Thyroid gland (tissue), 4 donors: ENCODE data around the gene ABCC3.

Source experiments
- CTCF ChIP-seq, 6 experiments: fragments of 200-600 bp in 3 of 6; fragments of 450-650 bp in 3 of 6; sonication (generic) in 3 of 6; IDR thresholded peaks; one replicate each; pipeline ENCODE4 v1.5.1; 2016 to 2019; ENCODE audit warnings: antibody characterized with exemption in 6 of 6, mild to moderate bottlenecking in 2 of 6, inconsistent platforms in 1 of 6, moderate library complexity in 1 of 6
- POLR2A ChIP-seq, 2 donors: fragments of 450-650 bp; IDR thresholded peaks; one replicate each; pipeline ENCODE4 v1.6.1; 2017; ENCODE audit warnings: antibody characterized with exemption in 2 of 2, mild to moderate bottlenecking in 2 of 2, moderate library complexity in 1 of 2

DNA sequence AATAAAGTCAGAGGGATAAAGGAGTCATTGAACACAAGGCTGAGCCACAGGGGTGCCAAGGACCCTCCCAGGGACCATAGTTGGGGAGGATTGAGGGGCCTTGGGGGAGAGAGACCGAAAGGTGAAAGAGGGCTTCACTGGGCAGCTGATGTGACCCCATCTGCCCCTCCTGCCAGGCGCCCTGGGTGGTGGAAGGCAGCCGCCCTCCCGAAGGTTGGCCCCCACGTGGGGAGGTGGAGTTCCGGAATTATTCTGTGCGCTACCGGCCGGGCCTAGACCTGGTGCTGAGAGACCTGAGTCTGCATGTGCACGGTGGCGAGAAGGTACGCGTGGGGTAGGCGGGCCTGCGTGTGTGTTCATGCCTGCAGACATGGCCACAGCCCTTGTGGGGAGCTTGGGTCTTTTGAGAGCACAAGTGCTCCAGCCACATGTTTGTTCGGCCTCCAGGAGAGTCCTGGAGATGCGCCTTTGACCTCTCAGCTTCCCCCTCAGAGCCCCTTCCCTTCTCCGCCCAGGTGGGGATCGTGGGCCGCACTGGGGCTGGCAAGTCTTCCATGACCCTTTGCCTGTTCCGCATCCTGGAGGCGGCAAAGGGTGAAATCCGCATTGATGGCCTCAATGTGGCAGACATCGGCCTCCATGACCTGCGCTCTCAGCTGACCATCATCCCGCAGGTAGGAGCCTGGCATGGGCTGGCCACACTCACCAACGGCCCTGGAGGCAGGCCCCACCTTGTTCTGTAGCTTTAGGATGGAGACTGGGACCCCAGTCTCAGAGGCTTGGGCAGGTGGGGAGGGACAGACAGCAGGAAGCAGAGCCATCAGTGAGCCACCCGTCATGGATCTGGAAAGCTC, 49.0 kb downstream of the ABCC3 start:
- TF ChIP-seq CTCF (IDR thresholded peaks at IDR 0.05) (no peak), POLR2A (IDR thresholded peaks at IDR 0.05) (no peak)
